GM21825 (cell line): ENCODE results near the gene ZNF670.
"Not testable (repeated sequence)": the region's sequence is repeated elsewhere in the genome, so short reads cannot be mapped to it uniquely, and the experiment has no call there.

Source experiments
- ATAC-seq: cut with Tn5 transposase; IDR thresholded peaks from one replicate; pipeline ENCODE4 v1.9.1; 2021; ENCODE audit warnings: mild to moderate bottlenecking, moderate library complexity; ENCODE audit not compliant: unreplicated experiment

ZNF670 gene

DNA sequence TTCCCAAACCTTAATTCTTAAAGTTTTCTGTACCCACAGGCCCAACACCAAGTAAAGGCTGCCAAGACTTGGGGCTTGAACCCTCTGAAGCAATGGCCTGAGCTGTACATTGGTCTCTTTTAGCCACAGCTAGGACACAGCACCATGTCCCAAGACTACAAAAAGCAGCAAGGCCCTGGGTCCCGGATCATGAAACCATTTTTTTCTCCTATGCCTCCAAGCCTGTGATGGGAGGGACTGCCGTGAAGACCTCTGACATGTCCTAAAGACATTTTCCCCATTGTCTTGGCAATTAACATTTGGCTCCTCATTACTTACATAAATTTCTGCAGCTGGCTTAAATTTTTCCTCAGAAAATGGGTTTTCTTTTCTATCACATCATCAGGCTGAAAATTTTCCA lies 30.9 kb downstream of the ZNF670 start:
- ATAC-seq: no peak

DNA sequence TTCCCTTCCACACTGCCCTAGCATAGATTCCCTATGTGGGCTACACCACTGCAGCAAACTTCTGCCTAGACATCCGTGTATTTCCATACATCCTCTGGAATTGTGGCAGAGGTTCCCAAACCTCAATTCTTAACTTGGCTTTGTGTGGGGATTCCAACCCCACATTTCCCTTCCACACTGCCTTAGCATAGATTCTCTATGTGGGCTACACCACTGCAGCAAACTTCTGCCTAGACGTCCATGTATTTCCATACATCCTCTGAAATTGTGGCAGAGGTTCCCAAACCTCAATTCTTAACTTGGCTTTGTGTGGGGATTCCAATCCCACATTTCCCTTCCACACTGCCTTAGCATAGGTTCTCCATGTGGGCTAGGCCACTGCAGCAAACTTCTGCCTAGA lies 31.4 kb downstream of the ZNF670 start:
- ATAC-seq: no peak

DNA sequence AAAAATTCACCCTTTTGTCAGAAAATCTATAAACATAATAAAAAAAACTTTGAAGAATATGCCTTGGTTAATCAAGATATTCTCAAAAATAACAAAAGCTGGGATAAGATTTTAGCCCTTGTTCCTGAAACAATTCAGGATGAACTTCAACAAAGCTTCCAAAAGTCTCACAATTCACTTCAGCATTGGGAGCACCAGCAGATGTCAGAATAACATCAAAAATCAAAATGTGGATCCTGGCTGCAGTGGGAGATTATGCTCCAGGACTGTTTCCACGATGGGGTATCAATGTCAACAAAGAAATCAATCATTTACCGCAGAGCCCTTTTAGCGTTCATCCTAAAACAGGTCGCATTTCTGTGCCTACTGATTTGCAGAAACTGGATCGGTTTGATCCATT lies 35.2 kb downstream of the ZNF670 start:
- ATAC-seq: no peak

DNA sequence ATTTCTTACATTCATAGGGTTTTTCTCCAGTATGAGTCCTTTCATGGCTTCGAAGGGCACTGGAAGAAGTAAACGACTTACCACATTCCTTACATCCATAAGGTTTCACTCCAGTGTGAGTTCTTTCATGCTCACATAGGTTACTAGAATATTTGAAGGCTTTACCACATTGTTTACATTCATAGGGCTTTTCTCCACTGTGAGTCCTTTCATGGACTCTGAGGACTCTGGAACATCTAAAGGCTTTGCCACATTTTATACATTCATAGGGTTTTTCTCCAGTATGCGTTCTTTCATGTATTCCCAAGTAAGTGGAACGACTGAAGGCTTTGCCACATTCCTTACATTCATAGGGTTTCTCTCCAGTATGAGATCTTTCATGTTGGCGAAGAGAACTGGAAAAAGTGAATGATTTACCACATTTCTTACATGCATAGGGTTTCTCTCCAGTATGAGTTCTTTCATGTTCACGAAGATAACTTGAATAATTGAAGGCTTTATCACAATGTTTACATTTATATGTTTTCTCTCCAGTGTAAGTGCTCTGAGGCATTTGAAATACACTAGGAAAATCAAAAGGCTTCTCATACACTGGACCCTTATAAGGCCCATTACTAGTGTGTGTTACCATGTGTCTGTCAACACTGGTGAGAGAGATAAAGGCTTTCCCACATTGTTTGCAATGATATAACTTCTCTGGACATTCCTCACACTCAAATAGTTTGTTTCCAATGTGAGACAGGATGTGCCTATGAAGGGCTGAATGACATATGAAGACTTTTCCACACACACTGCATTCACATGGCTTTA lies 40.9 kb downstream of the ZNF670 start:
- no peak for ATAC-seq

DNA sequence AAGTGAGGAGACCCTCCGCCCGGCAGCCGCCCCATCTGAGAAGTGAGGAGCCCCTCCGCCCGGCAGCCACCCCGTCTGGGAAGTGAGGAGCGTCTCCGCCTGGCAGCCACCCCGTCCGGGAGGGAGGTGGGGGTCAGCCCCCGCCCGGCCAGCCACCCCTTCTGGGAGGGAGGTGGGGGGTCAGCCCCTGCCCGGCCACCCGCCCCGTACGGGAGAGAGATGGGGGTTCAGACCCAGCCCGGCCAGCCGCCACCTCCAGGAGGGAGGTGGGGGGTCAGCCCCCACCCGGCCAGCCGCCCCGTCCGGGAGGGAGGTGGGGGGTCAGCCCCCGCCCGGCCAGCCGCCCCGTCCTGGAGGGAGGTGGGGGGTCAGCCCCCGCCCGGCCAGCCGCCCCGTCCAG lies 46.3 kb downstream of the ZNF670 start:
- ATAC-seq: not testable (repeated sequence)
